ENCODE data around the gene CEP63.

Gene CEP63

DNA sequence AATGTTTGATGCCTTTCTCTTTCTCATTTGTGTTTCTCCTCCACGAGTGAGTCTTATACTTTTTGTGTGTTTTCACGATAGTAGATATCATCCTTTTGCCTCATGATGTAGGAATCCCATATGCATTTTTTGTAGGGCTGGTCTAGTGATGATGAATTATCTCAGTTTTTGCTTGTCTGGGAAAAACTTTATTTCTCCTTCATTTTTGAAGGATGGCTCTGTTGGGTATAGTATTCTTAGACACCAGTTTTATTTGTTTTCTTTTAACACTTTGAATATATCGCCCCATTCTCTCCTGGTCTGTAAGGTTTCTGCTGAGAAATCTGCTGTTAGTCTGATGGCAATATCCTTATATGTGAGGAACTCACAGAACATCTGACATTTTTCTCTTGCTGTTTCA is 18.3 kb downstream of the CEP63 start:
- no peak for DNase-seq
- peaks cover 16% of the 10 kb centered on the region for H3K36me3 ChIP-seq (ENCODE audit: control insufficient read depth, insufficient read depth, low read length)

GRCh38 chr3:134505485-134505884 is 19.6 kb downstream of the CEP63 start:
- no peak overlapping the region for H3K27ac ChIP-seq (ENCODE audit: insufficient read depth, low read length, poor library complexity, severe bottlenecking)
- no peaks in the 10 kb centered on the region for H3K4me1 ChIP-seq (ENCODE audit: control insufficient read depth, insufficient read depth, low read length, poor library complexity, severe bottlenecking)
- no peaks in the 10 kb centered on the region for H3K27me3 ChIP-seq (replicated peaks; ENCODE audit: control insufficient read depth, insufficient read depth, low read length, poor library complexity, severe bottlenecking)
- H3K4me3 ChIP-seq (ENCODE audit: insufficient read depth, low read depth, low read length, poor library complexity, severe bottlenecking): no peak overlapping the region
- H3K9me3 ChIP-seq (ENCODE audit: control insufficient read depth, low read length): no peaks in the 10 kb centered on the region
- DNase-seq: no peak
- H3K36me3 ChIP-seq (ENCODE audit: control insufficient read depth, insufficient read depth, low read length): peaks cover 18% of the 10 kb centered on the region

More for the DNA sequence above, 18.3 kb downstream of the CEP63 start:
- H3K27me3 ChIP-seq (replicated peaks; ENCODE audit: control insufficient read depth, insufficient read depth, low read length, poor library complexity, severe bottlenecking): no peaks in the 10 kb centered on the region
- no peaks in the 10 kb centered on the region for H3K9me3 ChIP-seq (ENCODE audit: control insufficient read depth, low read length)
- no peak overlapping the region for H3K27ac ChIP-seq (ENCODE audit: insufficient read depth, low read length, poor library complexity, severe bottlenecking)
- no peaks in the 10 kb centered on the region for H3K4me1 ChIP-seq (ENCODE audit: control insufficient read depth, insufficient read depth, low read length, poor library complexity, severe bottlenecking)
- no peak overlapping the region for H3K4me3 ChIP-seq (ENCODE audit: insufficient read depth, low read depth, low read length, poor library complexity, severe bottlenecking)

GRCh38 chr3:134511500-134511899 is 25.6 kb downstream of the CEP63 start:
- Histone ChIP-seq H3K27ac (ENCODE audit: insufficient read depth, low read length, poor library complexity, severe bottlenecking) (no peak overlapping the region), H3K4me3 (ENCODE audit: insufficient read depth, low read depth, low read length, poor library complexity, severe bottlenecking) (no peak overlapping the region), H3K4me1 (ENCODE audit: control insufficient read depth, insufficient read depth, low read length, poor library complexity, severe bottlenecking) (no peaks in the 10 kb centered on the region), H3K27me3 (replicated peaks; ENCODE audit: control insufficient read depth, insufficient read depth, low read length, poor library complexity, severe bottlenecking) (no peaks in the 10 kb centered on the region), H3K36me3 (ENCODE audit: control insufficient read depth, insufficient read depth, low read length) (peaks cover 26% of the 10 kb centered on the region), H3K9me3 (ENCODE audit: control insufficient read depth, low read length) (no peaks in the 10 kb centered on the region)
- no peak for DNase-seq

GRCh38 chr3:134516905-134517304 is 31.0 kb downstream of the CEP63 start:
- H3K9me3 ChIP-seq (ENCODE audit: control insufficient read depth, low read length): no peaks in the 10 kb centered on the region
- H3K36me3 ChIP-seq (ENCODE audit: control insufficient read depth, insufficient read depth, low read length): peaks cover 10% of the 10 kb centered on the region
- no peak overlapping the region for H3K27ac ChIP-seq (ENCODE audit: insufficient read depth, low read length, poor library complexity, severe bottlenecking)
- H3K4me1 ChIP-seq (ENCODE audit: control insufficient read depth, insufficient read depth, low read length, poor library complexity, severe bottlenecking): no peaks in the 10 kb centered on the region
- H3K27me3 ChIP-seq (replicated peaks; ENCODE audit: control insufficient read depth, insufficient read depth, low read length, poor library complexity, severe bottlenecking): no peaks in the 10 kb centered on the region
- no peak overlapping the region for H3K4me3 ChIP-seq (ENCODE audit: insufficient read depth, low read depth, low read length, poor library complexity, severe bottlenecking)
- no peak for DNase-seq

GRCh38 chr3:134517791-134518190 is 31.9 kb downstream of the CEP63 start:
- no peak overlapping the region for H3K4me3 ChIP-seq (ENCODE audit: insufficient read depth, low read depth, low read length, poor library complexity, severe bottlenecking)
- no peak for DNase-seq
- no peaks in the 10 kb centered on the region for H3K4me1 ChIP-seq (ENCODE audit: control insufficient read depth, insufficient read depth, low read length, poor library complexity, severe bottlenecking)

GRCh38 chr3:134522541-134522940 is 36.7 kb downstream of the CEP63 start:
- H3K4me3 ChIP-seq (ENCODE audit: insufficient read depth, low read depth, low read length, poor library complexity, severe bottlenecking): no peak overlapping the region
- H3K27me3 ChIP-seq (replicated peaks; ENCODE audit: control insufficient read depth, insufficient read depth, low read length, poor library complexity, severe bottlenecking): no peaks in the 10 kb centered on the region
- no peak overlapping the region for H3K27ac ChIP-seq (ENCODE audit: insufficient read depth, low read length, poor library complexity, severe bottlenecking)
- no peak for DNase-seq
- H3K36me3 ChIP-seq (ENCODE audit: control insufficient read depth, insufficient read depth, low read length): no peaks in the 10 kb centered on the region
- no peaks in the 10 kb centered on the region for H3K4me1 ChIP-seq (ENCODE audit: control insufficient read depth, insufficient read depth, low read length, poor library complexity, severe bottlenecking)
- H3K9me3 ChIP-seq (ENCODE audit: control insufficient read depth, low read length): peaks cover 4% of the 10 kb centered on the region

More at GRCh38 chr3:134517791-134518190, 31.9 kb downstream of the CEP63 start:
- Histone ChIP-seq H3K27ac (ENCODE audit: insufficient read depth, low read length, poor library complexity, severe bottlenecking) (no peak overlapping the region), H3K9me3 (ENCODE audit: control insufficient read depth, low read length) (no peaks in the 10 kb centered on the region), H3K36me3 (ENCODE audit: control insufficient read depth, insufficient read depth, low read length) (peaks cover 10% of the 10 kb centered on the region), H3K27me3 (replicated peaks; ENCODE audit: control insufficient read depth, insufficient read depth, low read length, poor library complexity, severe bottlenecking) (no peaks in the 10 kb centered on the region)

DNA sequence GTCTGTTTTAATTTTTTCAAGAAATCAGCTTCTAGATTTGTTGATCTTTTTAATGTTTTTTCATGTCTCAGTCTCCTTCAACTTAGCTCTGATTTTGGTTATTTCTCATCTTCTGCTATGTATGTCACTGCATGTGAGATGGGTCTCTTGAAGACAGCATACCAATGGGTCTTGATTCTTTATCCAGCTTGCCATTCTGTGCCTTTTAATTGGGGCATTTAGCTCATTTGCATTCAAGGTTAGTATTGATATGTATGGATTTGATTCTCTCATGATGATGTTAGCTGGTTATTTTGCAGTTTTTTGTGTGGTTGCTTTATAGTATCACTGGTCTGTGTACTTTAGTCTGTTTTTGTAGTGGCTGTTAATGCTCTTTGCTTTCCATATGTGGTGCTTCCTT is 39.4 kb downstream of the CEP63 start:
- DNase-seq: no peak
- no peak overlapping the region for H3K4me3 ChIP-seq (ENCODE audit: insufficient read depth, low read depth, low read length, poor library complexity, severe bottlenecking)
- no peaks in the 10 kb centered on the region for H3K4me1 ChIP-seq (ENCODE audit: control insufficient read depth, insufficient read depth, low read length, poor library complexity, severe bottlenecking)
- H3K27ac ChIP-seq (ENCODE audit: insufficient read depth, low read length, poor library complexity, severe bottlenecking): no peak overlapping the region
- H3K9me3 ChIP-seq (ENCODE audit: control insufficient read depth, low read length): peaks cover 4% of the 10 kb centered on the region
- no peaks in the 10 kb centered on the region for H3K36me3 ChIP-seq (ENCODE audit: control insufficient read depth, insufficient read depth, low read length)
- no peaks in the 10 kb centered on the region for H3K27me3 ChIP-seq (replicated peaks; ENCODE audit: control insufficient read depth, insufficient read depth, low read length, poor library complexity, severe bottlenecking)

DNA sequence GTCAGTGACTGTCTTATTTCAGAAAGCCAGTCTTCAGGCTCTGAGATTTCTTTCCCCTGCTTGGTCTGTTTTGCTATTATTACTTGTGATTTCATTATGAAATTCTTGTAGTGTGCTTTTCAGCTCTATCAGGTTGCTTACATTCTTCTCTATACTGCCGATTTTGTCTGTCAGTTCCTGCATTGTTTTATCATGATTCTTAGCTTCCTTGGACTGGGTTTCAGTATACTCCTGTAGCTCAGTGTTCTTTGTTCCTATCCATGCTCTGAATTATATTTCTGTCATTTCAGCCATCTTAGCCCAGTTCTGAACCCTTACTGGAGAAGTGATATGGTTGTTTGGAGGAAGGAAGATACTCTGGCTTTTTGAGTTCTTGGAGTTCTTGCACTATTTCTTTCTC is 40.5 kb downstream of the CEP63 start:
- Histone ChIP-seq H3K27ac (ENCODE audit: insufficient read depth, low read length, poor library complexity, severe bottlenecking) (no peak overlapping the region), H3K27me3 (replicated peaks; ENCODE audit: control insufficient read depth, insufficient read depth, low read length, poor library complexity, severe bottlenecking) (no peaks in the 10 kb centered on the region), H3K4me1 (ENCODE audit: control insufficient read depth, insufficient read depth, low read length, poor library complexity, severe bottlenecking) (no peaks in the 10 kb centered on the region), H3K9me3 (ENCODE audit: control insufficient read depth, low read length) (peaks cover 4% of the 10 kb centered on the region), H3K36me3 (ENCODE audit: control insufficient read depth, insufficient read depth, low read length) (no peaks in the 10 kb centered on the region), H3K4me3 (ENCODE audit: insufficient read depth, low read depth, low read length, poor library complexity, severe bottlenecking) (no peak overlapping the region)
- no peak for DNase-seq

- Histone ChIP-seq H3K4me1 (ENCODE audit: control insufficient read depth, insufficient read depth, low read length, poor library complexity, severe bottlenecking) (no peaks in the 10 kb centered on the region), H3K36me3 (ENCODE audit: control insufficient read depth, insufficient read depth, low read length) (no peaks in the 10 kb centered on the region), H3K27ac (ENCODE audit: insufficient read depth, low read length, poor library complexity, severe bottlenecking) (no peak overlapping the region), H3K27me3 (replicated peaks; ENCODE audit: control insufficient read depth, insufficient read depth, low read length, poor library complexity, severe bottlenecking) (no peaks in the 10 kb centered on the region), H3K9me3 (ENCODE audit: control insufficient read depth, low read length) (peaks cover 4% of the 10 kb centered on the region), H3K4me3 (ENCODE audit: insufficient read depth, low read depth, low read length, poor library complexity, severe bottlenecking) (no peak overlapping the region)
- no peak for DNase-seq
These were observed 41.2 kb downstream of the CEP63 start for GRCh38 chr3:134527037-134527436.

GRCh38 chr3:134527538-134528186 is 41.8 kb downstream of the CEP63 start:
- Histone ChIP-seq H3K4me3 (ENCODE audit: insufficient read depth, low read depth, low read length, poor library complexity, severe bottlenecking) (no peak overlapping the region), H3K9me3 (ENCODE audit: control insufficient read depth, low read length) (peaks cover 4% of the 10 kb centered on the region), H3K27me3 (replicated peaks; ENCODE audit: control insufficient read depth, insufficient read depth, low read length, poor library complexity, severe bottlenecking) (no peaks in the 10 kb centered on the region), H3K4me1 (ENCODE audit: control insufficient read depth, insufficient read depth, low read length, poor library complexity, severe bottlenecking) (no peaks in the 10 kb centered on the region), H3K27ac (ENCODE audit: insufficient read depth, low read length, poor library complexity, severe bottlenecking) (no peak overlapping the region), H3K36me3 (ENCODE audit: control insufficient read depth, insufficient read depth, low read length) (no peaks in the 10 kb centered on the region)
- no peak for DNase-seq

Data from effector memory CD4-positive, alpha-beta T cell (primary cell).